Esophagus muscularis mucosa (tissue), 3 donors: ENCODE results near the gene RANBP3.

Experiments
- CTCF ChIP-seq, 3 experiments: fragments of 200-600 bp in 2 of 3; fragments of 450-650 bp in 1 of 3; sonication (generic) in 2 of 3; IDR thresholded peaks; one replicate each; pipeline ENCODE4 v1.5.1; 2017 to 2019; ENCODE audit warnings: antibody characterized with exemption in 3 of 3, mild to moderate bottlenecking in 2 of 3, moderate library complexity in 1 of 3
- POLR2A ChIP-seq: fragments of 450-650 bp; IDR thresholded peaks from one replicate; pipeline ENCODE4 v1.6.1; 2017; ENCODE audit warnings: antibody characterized with exemption, moderate library complexity, mild to moderate bottlenecking, low read depth

GRCh38 chr19:5999693-6000092 is 21.8 kb upstream of the RANBP3 start:
- TF ChIP-seq CTCF (IDR thresholded peaks at IDR 0.05) (no peak), POLR2A (no peak)
